Endodermal cell (in vitro differentiated cells): ENCODE measurements around the gene KIAA2012. TPM values are rescaled to one million over a fixed set of nuclear protein-coding genes. Genes with fewer than 3 reads are reported as not detected.

ENCODE experiments used
- DNase-seq: peaks from one replicate; pipeline ENCODE4 v3.0.0-alpha.2; 2017
- H3K27ac ChIP-seq: 2 replicates; pipeline ENCODE4 v1.5.1; 2013; ENCODE audit warnings: mild to moderate bottlenecking, low read depth, low read length, moderate library complexity
- H3K27me3 ChIP-seq: 2 replicates; pipeline ENCODE4 v1.6.1; 2013; ENCODE audit warnings: mild to moderate bottlenecking, low read length, moderate library complexity; ENCODE audit not compliant: insufficient read depth, control insufficient read depth, poor library complexity, severe bottlenecking
- H3K36me3 ChIP-seq: 2 replicates; pipeline ENCODE4 v1.7.0; 2013; ENCODE audit warnings: mild to moderate bottlenecking, low read length, moderate library complexity; ENCODE audit not compliant: control insufficient read depth, insufficient read depth
- H3K4me1 ChIP-seq: one replicate; pipeline ENCODE4 v1.7.0; 2013; ENCODE audit warnings: low read length; ENCODE audit not compliant: control insufficient read depth, insufficient read depth
- H3K4me3 ChIP-seq: 2 replicates; pipeline ENCODE4 v1.5.1; 2013; ENCODE audit warnings: mild to moderate bottlenecking, low read length, moderate library complexity
- H3K9ac ChIP-seq: 2 replicates; pipeline ENCODE4 v1.6.1; 2013; ENCODE audit warnings: mild to moderate bottlenecking, low read length, moderate library complexity; ENCODE audit not compliant: poor library complexity, severe bottlenecking; ENCODE audit errors: extremely low read depth
- H3K9me3 ChIP-seq: 2 replicates; pipeline ENCODE4 v1.6.1; 2013; ENCODE audit warnings: mild to moderate bottlenecking, low read length, moderate library complexity; ENCODE audit not compliant: control insufficient read depth
- H3K27ac Mint-ChIP-seq: 2 replicates; pipeline ENCODE4 v1.8.0; 2020; ENCODE audit warnings: mixed read lengths
- H3K27me3 Mint-ChIP-seq: 2 replicates; pipeline ENCODE4 v1.8.0; 2021; ENCODE audit warnings: mild to moderate bottlenecking, mixed read lengths; ENCODE audit not compliant: insufficient read depth
- H3K36me3 Mint-ChIP-seq: 2 replicates; pipeline ENCODE4 v1.8.0; 2020; ENCODE audit warnings: low read depth, mixed read lengths
- H3K4me1 Mint-ChIP-seq: 2 replicates; pipeline ENCODE4 v1.8.0; 2020; ENCODE audit warnings: mixed read lengths
- H3K4me3 Mint-ChIP-seq: 2 replicates; pipeline ENCODE4 v1.8.0; 2020; ENCODE audit warnings: mild to moderate bottlenecking, moderate library complexity, mixed read lengths
- H3K9me3 Mint-ChIP-seq: 2 replicates; pipeline ENCODE4 v1.8.0; 2020; ENCODE audit warnings: mild to moderate bottlenecking, mixed read lengths
- WGBS, 2 experiments: methylation state at CpG; one replicate each; pipeline versions ENCODE4 v1.1.5 to v1.1.7; 2013; ENCODE audit warnings: missing lambda C conversion rate in 2 of 2, mixed read lengths in 1 of 2; ENCODE audit not compliant: insufficient coverage in 1 of 2, insufficient read length in 1 of 2; 5-methylcytosine and 5-hydroxymethylcytosine counted together
- total RNA-seq, 2 donors: library from RNA; stranded (reverse); fragmentation: NEBNext Ultra II Directional in 1 of 2; extraction: Animal tissue kit (Norgen Biotek cat#: 25700) in 1 of 2; gene quantifications; 2 replicates in 1 of 2; 3 replicates in 1 of 2; pipeline ENCODE4 v1.2.1, GENCODE V29; 2021
- TF ChIP-seq, protein P1 (sequence below): fragments of 200-600 bp; sonication (generic); conservative IDR thresholded peaks from 2 replicates; pipeline ENCODE4 v1.5.0; 2021; ENCODE audit warnings: antibody characterized with exemption, mild to moderate bottlenecking

The KIAA2012 gene
- total RNA-seq, 2 donors from 2014 or later: 0.62 to 1.0 TPM

DNA sequence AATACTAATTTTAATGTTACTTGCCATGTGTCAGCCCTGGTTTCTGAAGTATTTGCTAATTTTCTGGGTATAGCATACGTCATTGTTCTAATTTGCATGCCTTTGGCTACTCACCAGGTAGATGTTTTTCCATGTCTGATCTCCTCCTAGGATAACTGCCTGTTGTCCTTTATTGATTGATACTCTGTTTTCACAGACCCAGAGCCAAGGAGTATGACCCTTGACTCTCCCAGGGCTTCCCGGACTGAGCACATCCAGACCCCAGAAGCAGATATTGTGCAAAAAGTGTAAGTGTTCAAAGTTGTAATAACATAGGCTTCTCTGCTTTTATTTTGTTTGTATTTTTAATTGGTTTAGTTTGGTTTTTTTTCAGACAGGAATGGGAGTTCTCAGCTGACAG lies 111.5 kb downstream of the KIAA2012 start:
- Mint-ChIP-seq H3K4me1 (no peaks in the 10 kb centered on the region), H3K4me3 (no peak overlapping the region), H3K27me3 (no peaks in the 10 kb centered on the region), H3K27ac (no peak overlapping the region), H3K9me3 (peaks cover 9% of the 10 kb centered on the region), H3K36me3 (no peaks in the 10 kb centered on the region)
- Histone ChIP-seq H3K4me1 (no peaks in the 10 kb centered on the region), H3K27ac (no peak overlapping the region), H3K9me3 (peaks cover 6% of the 10 kb centered on the region), H3K27me3 (no peaks in the 10 kb centered on the region), H3K4me3 (no peak overlapping the region), H3K9ac (no peak overlapping the region), H3K36me3 (no peaks in the 10 kb centered on the region)
- no peak for DNase-seq
- WGBS, 2 experiments: 90% methylated on average over 1 to 2 of the region's 2 CpGs
- TF ChIP-seq, protein P1, sequence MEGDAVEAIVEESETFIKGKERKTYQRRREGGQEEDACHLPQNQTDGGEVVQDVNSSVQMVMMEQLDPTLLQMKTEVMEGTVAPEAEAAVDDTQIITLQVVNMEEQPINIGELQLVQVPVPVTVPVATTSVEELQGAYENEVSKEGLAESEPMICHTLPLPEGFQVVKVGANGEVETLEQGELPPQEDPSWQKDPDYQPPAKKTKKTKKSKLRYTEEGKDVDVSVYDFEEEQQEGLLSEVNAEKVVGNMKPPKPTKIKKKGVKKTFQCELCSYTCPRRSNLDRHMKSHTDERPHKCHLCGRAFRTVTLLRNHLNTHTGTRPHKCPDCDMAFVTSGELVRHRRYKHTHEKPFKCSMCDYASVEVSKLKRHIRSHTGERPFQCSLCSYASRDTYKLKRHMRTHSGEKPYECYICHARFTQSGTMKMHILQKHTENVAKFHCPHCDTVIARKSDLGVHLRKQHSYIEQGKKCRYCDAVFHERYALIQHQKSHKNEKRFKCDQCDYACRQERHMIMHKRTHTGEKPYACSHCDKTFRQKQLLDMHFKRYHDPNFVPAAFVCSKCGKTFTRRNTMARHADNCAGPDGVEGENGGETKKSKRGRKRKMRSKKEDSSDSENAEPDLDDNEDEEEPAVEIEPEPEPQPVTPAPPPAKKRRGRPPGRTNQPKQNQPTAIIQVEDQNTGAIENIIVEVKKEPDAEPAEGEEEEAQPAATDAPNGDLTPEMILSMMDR: no peak

DNA sequence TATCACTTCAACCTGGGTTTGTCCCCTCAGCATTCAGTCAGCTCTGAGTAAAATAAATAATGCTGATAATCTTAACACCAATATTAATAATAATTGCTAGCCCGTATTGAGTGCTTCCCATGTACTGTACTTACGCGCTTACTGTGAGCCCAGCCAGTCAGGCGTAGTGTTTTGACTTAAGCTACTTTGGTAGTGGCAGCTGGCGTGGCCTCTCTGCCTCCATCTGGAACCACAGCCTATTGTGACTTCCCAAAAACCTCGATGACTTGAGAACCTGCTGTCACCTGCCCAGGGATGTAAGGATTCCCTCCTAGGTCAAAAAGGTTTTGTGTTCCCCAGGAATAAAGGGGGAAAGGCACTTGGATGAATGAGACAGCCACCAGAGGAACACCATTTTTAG lies 112.1 kb downstream of the KIAA2012 start:
- no peaks in the 10 kb centered on the region for H3K36me3 ChIP-seq
- no peaks in the 10 kb centered on the region for H3K27me3 ChIP-seq
- Mint-ChIP-seq H3K36me3 (no peaks in the 10 kb centered on the region), H3K27ac (no peak overlapping the region), H3K27me3 (no peaks in the 10 kb centered on the region), H3K4me1 (no peaks in the 10 kb centered on the region), H3K9me3 (peaks cover 9% of the 10 kb centered on the region), H3K4me3 (no peak overlapping the region)
- peaks cover 6% of the 10 kb centered on the region for H3K9me3 ChIP-seq
- WGBS, 2 experiments: 93 to 97% methylated on average over 6 of the region's 6 CpGs
- H3K27ac ChIP-seq: no peak overlapping the region
- TF ChIP-seq, protein P1: no peak
- no peak overlapping the region for H3K9ac ChIP-seq
- DNase-seq: no peak
- H3K4me3 ChIP-seq: no peak overlapping the region
- H3K4me1 ChIP-seq: no peaks in the 10 kb centered on the region

DNA sequence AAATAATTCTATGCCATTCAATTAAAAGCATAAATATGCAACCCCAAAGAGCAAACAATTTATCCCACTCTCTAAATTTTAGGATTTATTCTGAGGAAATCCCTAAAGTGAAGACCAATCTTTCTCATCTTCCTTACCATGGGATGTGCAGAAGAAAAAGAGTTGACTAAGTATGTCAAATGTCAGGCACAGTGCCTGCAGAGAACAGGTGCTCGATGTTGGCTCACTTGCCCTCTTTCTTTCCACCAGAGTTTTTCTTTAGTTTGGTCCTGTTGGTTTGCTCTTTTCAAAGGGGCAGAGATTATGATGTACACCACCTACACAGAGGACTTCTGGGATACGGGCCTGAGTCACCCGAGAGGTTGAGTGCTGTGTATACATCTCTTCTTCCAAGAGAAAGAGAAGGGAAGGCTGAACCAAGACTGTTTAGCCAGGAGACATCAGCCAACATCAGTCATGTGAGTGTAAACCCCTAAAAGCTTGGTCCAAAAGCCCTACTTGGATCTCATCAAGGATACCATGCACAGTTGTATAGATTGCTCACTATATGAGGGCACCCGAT lies 113.7 kb downstream of the KIAA2012 start:
- Mint-ChIP-seq H3K4me3 (no peak overlapping the region), H3K36me3 (no peaks in the 10 kb centered on the region), H3K4me1 (no peaks in the 10 kb centered on the region), H3K9me3 (peaks cover 9% of the 10 kb centered on the region), H3K27ac (no peak overlapping the region), H3K27me3 (no peaks in the 10 kb centered on the region)
- H3K36me3 ChIP-seq: no peaks in the 10 kb centered on the region
- no peak overlapping the region for H3K27ac ChIP-seq
- TF ChIP-seq, protein P1: no peak
- peaks cover 6% of the 10 kb centered on the region for H3K9me3 ChIP-seq
- H3K4me1 ChIP-seq: no peaks in the 10 kb centered on the region
- no peak for DNase-seq
- WGBS, 2 experiments: 89 to 97% methylated on average over 4 of the region's 4 CpGs
- H3K4me3 ChIP-seq: no peak overlapping the region
- no peak overlapping the region for H3K9ac ChIP-seq
- H3K27me3 ChIP-seq: no peaks in the 10 kb centered on the region
